ENCODE data around the gene PUM2.

PUM2 gene

DNA sequence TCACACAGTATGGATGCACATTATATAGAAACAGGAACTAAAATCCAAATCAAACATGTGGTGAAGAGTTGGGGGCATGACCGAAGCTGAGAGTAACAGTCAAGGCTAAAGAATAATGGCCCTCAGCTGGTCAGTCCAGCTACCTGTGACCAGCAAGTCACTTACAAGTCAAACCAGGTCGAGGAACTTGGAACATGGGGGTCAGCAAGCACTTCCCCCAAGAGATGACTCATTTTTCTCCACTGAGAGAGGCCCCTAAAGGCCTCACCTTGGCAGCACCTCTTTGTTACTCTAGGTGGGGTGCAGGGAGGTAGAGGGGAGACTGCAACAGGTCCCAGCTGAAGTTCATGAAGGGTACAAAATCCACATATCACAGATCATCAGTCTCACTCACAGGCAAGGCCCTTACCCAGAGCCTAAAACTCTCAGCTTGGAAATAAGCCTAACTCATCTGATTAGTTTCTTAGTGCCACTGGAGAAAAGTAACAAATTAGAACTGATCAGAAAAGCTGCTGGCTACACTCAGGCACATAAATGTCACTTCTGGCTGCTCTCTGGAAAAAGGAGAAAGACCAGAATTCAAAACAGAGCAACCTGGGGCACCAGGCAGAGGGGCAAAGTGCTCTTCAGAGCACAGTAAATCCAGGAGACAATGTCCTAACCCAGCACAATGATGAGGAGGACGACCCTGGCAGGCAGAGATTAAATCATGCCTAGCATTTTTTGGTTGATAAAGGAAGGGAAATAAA, 129.7 kb downstream of the PUM2 start:
- H3K4me1 ChIP-seq (ENCODE audit: control insufficient read depth, insufficient read depth, low read length): no peaks in the 10 kb centered on the region
- H3K27me3 ChIP-seq (ENCODE audit: control insufficient read depth, insufficient read depth, low read length): no peaks in the 10 kb centered on the region
- no peak overlapping the region for H3K27ac ChIP-seq (ENCODE audit: low read depth, low read length)
- no peaks in the 10 kb centered on the region for H3K36me3 ChIP-seq (ENCODE audit: control insufficient read depth, insufficient read depth, low read length)
- H3K4me3 ChIP-seq (ENCODE audit: low read length): no peak overlapping the region
- no peak overlapping the region for H3K9ac ChIP-seq (ENCODE audit: low read length)

DNA sequence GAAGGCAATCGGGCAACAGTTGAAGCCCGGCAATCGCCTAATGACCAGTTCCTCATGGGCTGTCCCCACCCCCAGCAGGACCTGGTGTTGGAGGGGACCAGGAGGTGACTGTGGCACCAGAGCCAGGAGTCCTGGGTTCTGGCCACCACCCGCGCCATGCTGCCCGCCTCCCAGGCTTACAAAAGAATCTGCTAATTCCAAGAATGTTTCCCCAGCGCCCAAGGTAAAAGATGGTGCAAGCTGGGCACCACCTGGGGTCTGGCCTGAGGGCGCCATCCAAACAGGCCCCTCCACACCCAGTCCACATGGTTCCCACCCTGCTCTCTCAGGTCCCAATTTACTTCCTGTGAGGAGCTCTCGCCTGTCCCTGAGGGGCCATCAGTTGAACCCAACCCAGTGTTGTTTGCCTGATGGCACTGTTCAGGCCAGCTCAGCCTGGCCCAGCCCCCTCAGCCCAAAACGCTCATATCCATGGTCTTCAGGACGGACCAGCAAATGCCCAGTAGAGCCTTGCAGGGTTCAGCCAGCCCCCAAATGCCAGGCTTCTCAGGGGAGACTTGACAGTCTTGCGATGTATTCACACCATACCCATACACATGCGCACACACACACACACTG, 130.8 kb downstream of the PUM2 start:
- H3K36me3 ChIP-seq (ENCODE audit: control insufficient read depth, insufficient read depth, low read length): no peaks in the 10 kb centered on the region
- H3K4me3 ChIP-seq (ENCODE audit: low read length): no peak overlapping the region
- no peaks in the 10 kb centered on the region for H3K4me1 ChIP-seq (ENCODE audit: control insufficient read depth, insufficient read depth, low read length)
- H3K27ac ChIP-seq (ENCODE audit: low read depth, low read length): no peak overlapping the region
- no peaks in the 10 kb centered on the region for H3K27me3 ChIP-seq (ENCODE audit: control insufficient read depth, insufficient read depth, low read length)
- H3K9ac ChIP-seq (ENCODE audit: low read length): no peak overlapping the region

DNA sequence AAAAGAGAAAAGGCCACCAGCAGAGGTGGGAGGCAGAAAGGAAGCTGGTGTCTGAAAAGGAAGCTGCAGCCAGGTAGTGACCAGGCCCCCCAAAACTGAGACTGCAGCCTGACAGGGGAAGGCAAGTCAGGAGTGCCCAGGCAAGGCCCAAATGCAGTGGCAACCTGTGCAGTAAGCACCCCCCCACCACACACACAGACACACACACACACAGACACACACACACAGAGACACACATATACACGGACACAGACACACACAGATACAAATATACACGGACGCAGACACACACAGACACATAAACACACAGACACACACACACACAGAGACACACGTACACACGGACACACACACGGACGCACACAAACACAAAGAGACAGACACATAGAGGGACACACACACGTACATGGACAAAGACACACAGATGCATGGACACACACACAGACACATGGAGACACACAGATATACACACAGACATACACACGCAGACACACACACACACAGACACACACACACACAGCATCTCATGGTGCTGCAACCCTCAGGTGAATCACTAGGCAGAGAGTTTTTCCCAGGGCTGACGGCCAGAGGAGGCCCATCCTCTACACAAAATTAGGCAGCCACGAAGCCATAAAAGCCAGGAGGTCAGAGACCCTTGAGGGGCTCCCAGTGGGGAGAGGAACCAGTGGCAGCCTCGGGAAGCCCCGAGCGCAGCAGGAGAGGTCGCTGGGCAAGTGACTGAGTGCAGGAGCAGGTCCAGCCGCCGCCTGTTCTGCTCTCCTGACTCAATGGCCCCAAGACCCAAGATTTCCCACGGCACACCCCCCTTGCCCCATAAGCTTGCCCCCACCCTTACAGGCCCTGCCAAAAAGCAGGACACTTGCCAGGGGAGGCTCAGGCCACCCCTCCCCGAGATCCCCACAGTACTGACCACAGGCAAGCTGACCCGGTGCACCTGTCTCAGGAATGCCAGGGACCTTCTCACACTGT, 132.0 kb downstream of the PUM2 start:
- no peak overlapping the region for H3K9ac ChIP-seq (ENCODE audit: low read length)

DNA sequence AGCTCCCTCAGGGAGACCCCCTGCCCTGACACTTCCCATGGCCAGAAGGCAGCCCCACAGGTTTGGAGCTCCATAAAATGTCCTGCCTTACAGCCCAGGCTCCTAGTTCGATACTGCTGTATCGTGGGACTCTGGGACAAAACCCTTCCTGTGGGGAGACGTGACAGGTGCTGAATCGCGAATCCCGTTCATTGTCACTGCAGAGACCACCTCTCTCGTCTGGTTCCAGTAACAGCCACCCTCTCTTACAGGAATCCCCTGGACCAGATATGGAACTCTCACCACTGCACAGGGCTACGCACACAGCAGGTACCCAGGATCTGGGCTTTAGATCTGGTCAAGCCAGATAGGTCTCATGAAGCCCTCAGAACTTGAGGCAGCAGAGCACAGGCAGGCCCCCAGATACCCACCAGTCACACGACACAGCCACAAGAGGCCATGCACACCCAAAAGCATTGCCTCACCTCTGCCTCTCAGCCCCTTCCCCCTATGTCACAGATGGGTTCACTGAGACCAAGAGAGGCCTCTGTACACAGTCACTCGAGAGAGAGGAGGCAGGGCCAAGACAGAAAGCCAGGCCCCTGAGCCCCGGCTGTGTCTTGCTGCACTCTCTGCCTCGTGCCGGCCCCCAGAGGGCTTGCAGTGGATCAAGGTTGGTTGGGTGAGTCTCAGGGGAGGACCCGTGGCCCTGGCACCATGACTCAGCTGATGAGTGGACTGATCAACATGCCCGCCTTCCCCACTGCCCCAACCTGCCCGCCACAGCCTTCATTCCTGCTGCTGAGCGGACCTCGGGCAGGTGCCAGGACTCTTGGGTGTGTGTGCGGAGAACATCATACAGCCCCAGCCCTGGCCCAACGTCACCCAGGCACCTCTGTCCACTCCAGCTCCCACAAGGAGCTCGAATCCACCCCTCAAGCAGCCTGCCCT, 133.3 kb downstream of the PUM2 start:
- Histone ChIP-seq H3K27ac (ENCODE audit: low read depth, low read length) (no peak overlapping the region), H3K4me3 (ENCODE audit: low read length) (no peak overlapping the region), H3K9ac (ENCODE audit: low read length) (no peak overlapping the region), H3K4me1 (ENCODE audit: control insufficient read depth, insufficient read depth, low read length) (no peaks in the 10 kb centered on the region), H3K36me3 (ENCODE audit: control insufficient read depth, insufficient read depth, low read length) (no peaks in the 10 kb centered on the region), H3K27me3 (ENCODE audit: control insufficient read depth, insufficient read depth, low read length) (no peaks in the 10 kb centered on the region)

More for the DNA sequence above, 132.0 kb downstream of the PUM2 start:
- Histone ChIP-seq H3K4me1 (ENCODE audit: control insufficient read depth, insufficient read depth, low read length) (no peaks in the 10 kb centered on the region), H3K27me3 (ENCODE audit: control insufficient read depth, insufficient read depth, low read length) (no peaks in the 10 kb centered on the region), H3K27ac (ENCODE audit: low read depth, low read length) (no peak overlapping the region), H3K36me3 (ENCODE audit: control insufficient read depth, insufficient read depth, low read length) (no peaks in the 10 kb centered on the region), H3K4me3 (ENCODE audit: low read length) (no peak overlapping the region)

DNA sequence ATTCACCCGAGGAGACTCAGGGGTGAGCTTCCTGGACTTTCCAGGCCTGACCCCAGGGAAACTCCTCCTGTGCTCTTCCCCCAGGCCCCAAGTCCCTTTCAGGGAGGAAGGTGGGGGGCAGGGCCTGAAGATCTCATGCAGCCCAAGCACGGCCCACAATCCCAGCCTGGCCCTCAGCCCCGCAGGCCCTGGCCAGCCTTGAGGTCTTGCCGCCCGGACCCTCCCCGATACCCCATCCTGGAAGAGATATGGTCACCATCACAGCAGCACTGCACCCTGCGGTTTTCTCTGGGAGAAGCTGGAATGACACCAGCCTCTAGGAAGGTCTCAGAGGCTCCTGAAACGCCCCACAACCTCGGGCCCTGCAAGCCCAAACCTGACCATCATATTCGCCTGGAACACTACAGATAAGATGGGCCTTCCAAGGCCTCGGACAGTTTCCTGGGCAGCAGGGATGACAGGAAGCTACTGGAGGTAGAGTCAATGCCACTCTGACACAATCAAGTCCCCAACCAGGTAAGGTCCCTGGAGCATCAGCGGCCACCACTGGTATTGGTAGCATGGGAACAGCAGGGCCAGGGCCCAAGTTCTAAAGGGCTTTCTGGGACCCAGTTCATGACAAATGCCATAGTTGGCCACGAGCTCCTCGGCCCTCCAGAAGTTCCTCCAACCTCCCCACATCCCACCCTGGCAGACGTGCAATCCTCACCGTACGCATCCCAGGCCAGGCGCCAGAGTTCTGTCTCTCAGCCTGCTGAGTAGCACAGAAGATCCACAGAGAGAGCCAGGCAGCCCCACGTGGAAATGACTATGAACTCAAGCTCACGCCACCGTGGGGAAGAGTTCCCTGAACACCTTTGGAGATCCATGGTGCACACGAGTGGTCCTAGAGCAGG, 134.3 kb downstream of the PUM2 start:
- Histone ChIP-seq H3K4me1 (ENCODE audit: control insufficient read depth, insufficient read depth, low read length) (no peaks in the 10 kb centered on the region), H3K4me3 (ENCODE audit: low read length) (no peak overlapping the region), H3K9ac (ENCODE audit: low read length) (no peak overlapping the region), H3K36me3 (ENCODE audit: control insufficient read depth, insufficient read depth, low read length) (no peaks in the 10 kb centered on the region), H3K27me3 (ENCODE audit: control insufficient read depth, insufficient read depth, low read length) (no peaks in the 10 kb centered on the region), H3K27ac (ENCODE audit: low read depth, low read length) (no peak overlapping the region)

DNA sequence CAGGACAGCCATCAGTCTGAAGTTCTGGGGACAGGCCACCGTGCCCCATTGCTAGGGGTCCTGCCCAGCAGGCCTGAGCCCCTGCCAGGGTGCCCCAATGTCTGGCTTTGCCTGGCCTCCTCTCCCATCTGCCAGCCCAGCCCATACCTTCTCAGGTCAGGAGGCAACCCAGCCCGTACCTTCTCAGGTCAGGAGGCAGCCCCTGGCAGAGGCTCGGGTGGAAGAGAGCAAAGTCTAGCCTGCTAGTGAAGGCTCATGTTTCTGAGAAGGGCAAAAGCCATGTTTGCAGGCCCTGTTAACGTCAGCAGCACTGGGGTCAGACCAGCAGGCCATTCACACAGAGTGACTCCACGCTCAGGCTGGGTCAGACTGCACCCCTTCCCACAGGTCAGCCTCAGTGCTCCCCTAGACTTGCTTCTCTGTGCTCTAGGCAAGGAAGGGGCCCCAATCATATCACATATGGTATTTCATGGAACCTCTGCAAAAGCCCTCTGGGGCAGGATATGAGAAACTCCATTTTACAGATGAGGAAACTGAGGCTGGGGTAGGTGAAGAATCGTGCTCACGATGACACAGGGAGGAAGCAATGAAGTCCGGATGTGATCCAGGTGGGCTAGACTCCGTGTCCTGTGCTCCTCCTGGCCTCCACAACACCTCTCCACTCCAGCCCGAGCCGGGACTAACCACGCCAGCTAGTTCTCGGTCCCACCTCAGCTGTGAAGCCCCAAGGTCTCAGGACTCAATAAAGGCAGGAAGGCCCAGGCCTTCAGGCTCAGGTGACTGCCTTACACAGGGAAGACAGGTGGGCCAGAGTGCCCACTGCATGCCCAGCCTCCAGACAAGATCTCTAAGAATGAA, 135.2 kb downstream of the PUM2 start:
- Histone ChIP-seq H3K4me1 (ENCODE audit: control insufficient read depth, insufficient read depth, low read length) (no peaks in the 10 kb centered on the region), H3K9ac (ENCODE audit: low read length) (no peak overlapping the region), H3K36me3 (ENCODE audit: control insufficient read depth, insufficient read depth, low read length) (no peaks in the 10 kb centered on the region), H3K27me3 (ENCODE audit: control insufficient read depth, insufficient read depth, low read length) (no peaks in the 10 kb centered on the region), H3K27ac (ENCODE audit: low read depth, low read length) (no peak overlapping the region), H3K4me3 (ENCODE audit: low read length) (no peak overlapping the region)

DNA sequence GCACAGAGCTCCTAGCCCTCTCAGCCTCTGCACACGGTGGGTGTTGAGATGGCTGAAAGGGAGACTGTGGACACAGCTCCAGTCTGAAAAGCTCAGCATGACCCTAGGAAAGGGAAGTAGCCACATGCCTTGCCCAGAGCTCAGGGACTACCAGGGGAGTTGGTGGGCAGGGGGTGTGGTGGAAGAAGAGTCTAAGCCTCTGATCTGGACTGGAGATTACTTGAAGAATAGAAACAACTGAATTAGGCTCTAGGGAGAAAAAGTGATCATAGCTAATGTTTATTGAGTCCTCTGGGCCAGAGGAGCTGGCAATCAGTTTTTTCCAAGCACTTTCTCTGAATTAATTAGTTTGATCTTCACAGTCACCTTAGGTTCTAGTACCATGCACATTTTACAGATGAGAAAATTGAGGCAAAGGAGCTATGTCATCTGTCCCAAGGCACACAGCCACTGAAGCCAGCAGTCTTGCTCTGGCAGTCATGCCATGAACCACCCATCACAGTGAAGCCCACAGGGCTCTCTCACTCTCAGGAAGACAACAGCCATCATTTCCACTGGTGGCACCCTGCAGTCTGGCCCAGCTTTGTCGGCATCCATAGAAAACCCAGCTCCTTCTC, 136.0 kb downstream of the PUM2 start:
- Histone ChIP-seq H3K9ac (ENCODE audit: low read length) (no peak overlapping the region), H3K27ac (ENCODE audit: low read depth, low read length) (no peak overlapping the region), H3K4me1 (ENCODE audit: control insufficient read depth, insufficient read depth, low read length) (no peaks in the 10 kb centered on the region), H3K36me3 (ENCODE audit: control insufficient read depth, insufficient read depth, low read length) (no peaks in the 10 kb centered on the region), H3K27me3 (ENCODE audit: control insufficient read depth, insufficient read depth, low read length) (no peaks in the 10 kb centered on the region), H3K4me3 (ENCODE audit: low read length) (no peak overlapping the region)

DNA sequence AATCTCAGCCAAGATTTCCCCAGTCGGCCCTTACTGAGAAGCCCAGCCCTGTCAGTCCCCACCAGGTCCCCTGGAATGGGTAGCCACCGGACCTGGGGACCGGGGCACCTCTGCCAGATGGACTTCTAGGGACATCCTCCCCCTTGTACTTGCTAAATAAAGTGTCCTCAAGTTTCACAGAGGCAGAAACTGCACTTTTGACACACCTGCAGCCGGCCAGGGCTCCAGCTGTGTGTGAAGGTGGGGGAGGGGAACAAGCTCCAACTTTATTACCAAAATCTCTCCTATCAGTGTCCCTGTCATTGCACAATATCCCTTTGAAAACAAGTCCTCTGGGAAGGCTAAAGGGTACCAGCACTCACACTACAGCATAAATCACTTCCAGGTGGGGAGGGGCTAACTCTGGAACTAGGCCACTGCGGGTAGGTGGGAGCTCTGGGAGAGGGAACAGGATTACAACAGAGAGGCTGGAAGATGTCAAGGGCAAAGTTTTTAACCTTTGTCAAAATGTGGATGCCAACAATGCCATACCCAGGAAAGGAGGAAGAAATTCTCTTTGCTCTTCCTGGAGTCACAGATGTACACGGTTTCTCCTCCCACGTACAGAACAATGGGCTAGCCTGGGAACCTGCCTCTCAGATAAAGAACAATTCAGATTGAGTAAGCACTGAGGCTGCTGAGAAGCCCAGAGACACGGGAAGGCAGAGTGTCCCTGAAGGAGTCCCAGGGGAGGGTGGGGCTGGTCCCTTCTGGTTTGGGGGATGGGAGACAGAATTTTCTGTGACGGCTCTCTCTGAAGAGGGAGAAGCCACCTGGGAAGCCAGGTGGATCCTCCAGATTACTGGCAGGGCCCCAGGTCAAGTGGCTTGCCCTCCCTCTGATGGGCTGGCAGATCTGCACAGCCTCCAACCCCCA, 136.7 kb downstream of the PUM2 start:
- H3K9ac ChIP-seq (ENCODE audit: low read length): no peak overlapping the region
- no peaks in the 10 kb centered on the region for H3K36me3 ChIP-seq (ENCODE audit: control insufficient read depth, insufficient read depth, low read length)
- no peaks in the 10 kb centered on the region for H3K27me3 ChIP-seq (ENCODE audit: control insufficient read depth, insufficient read depth, low read length)
- H3K27ac ChIP-seq (ENCODE audit: low read depth, low read length): no peak overlapping the region
- H3K4me1 ChIP-seq (ENCODE audit: control insufficient read depth, insufficient read depth, low read length): no peaks in the 10 kb centered on the region
- no peak overlapping the region for H3K4me3 ChIP-seq (ENCODE audit: low read length)

GRCh38 chr2:20212871-20213503, 137.7 kb downstream of the PUM2 start:
- Histone ChIP-seq H3K27ac (ENCODE audit: low read depth, low read length) (no peak overlapping the region), H3K9ac (ENCODE audit: low read length) (no peak overlapping the region), H3K4me1 (ENCODE audit: control insufficient read depth, insufficient read depth, low read length) (no peaks in the 10 kb centered on the region)

More at GRCh38 chr2:20212871-20213503, 137.7 kb downstream of the PUM2 start:
- Histone ChIP-seq H3K27me3 (ENCODE audit: control insufficient read depth, insufficient read depth, low read length) (no peaks in the 10 kb centered on the region), H3K4me3 (ENCODE audit: low read length) (no peak overlapping the region), H3K36me3 (ENCODE audit: control insufficient read depth, insufficient read depth, low read length) (no peaks in the 10 kb centered on the region)

Measured in rectal smooth muscle tissue (tissue), 1 donor.